Duodenal mucosa (tissue), 2 donors: ENCODE results near the gene IKZF1.

Experiments used
- H3K27ac ChIP-seq: one replicate; pipeline ENCODE4 v1.7.0; 2013; ENCODE audit warnings: low read depth, low read length
- H3K27me3 ChIP-seq, 2 donors: one replicate each; pipeline ENCODE4 v1.7.0; 2013; ENCODE audit warnings: low read length in 2 of 2, control low read depth in 1 of 2; ENCODE audit not compliant: insufficient read depth in 2 of 2, control insufficient read depth in 1 of 2
- H3K36me3 ChIP-seq, 2 donors: one replicate each; pipeline ENCODE4 v1.7.0; 2013; ENCODE audit warnings: low read length in 2 of 2, control low read depth in 1 of 2; ENCODE audit not compliant: insufficient read depth in 2 of 2, control insufficient read depth in 1 of 2
- H3K4me1 ChIP-seq, 2 donors: one replicate each; pipeline ENCODE4 v1.7.0; 2013; ENCODE audit warnings: low read length in 2 of 2, control low read depth in 1 of 2; ENCODE audit not compliant: insufficient read depth in 2 of 2, control insufficient read depth in 1 of 2
- H3K4me3 ChIP-seq, 2 donors: one replicate each; pipeline ENCODE4 v1.7.0; 2013; ENCODE audit warnings: low read length in 2 of 2, low read depth in 1 of 2
- H3K9ac ChIP-seq, 2 donors: one replicate each; pipeline ENCODE4 v1.7.0; 2013; ENCODE audit warnings: low read length in 2 of 2, low read depth in 1 of 2
- H3K9me3 ChIP-seq, 2 donors: one replicate each; pipeline ENCODE4 v1.7.0; 2013; ENCODE audit warnings: low read length in 2 of 2, control low read depth in 1 of 2; ENCODE audit not compliant: control insufficient read depth in 1 of 2

Gene IKZF1

DNA sequence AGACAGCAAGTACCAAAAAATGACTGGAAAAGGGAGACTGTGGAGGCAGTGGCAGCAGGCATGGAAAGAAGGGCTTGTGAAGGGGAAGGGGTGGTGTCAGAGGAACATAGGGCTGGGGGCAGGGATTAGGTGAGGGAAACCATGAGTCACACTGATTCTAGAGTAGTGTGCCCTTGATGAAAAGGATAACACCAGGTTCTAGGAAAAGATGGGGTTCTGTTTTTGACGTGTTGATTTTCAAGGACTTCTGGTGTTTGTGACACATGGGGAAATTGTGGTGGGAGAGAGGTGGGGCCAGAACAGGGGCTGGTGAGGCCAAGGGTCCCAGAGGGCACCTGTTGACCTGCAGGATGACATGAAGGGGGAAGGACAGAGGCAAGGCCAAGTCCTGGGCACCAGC is 88.6 kb downstream of the IKZF1 start:
- Histone ChIP-seq H3K27me3 (no peaks in the 10 kb centered on the region), H3K27ac (no peak overlapping the region), H3K4me3 (no peak overlapping the region), H3K9me3 (no peaks in the 10 kb centered on the region), H3K36me3 (peaks cover 0 to 19% of the 10 kb centered on the region in 2 donors), H3K4me1 (peaks cover 0 to 6% of the 10 kb centered on the region in 2 donors), H3K9ac (no peak overlapping the region)

DNA sequence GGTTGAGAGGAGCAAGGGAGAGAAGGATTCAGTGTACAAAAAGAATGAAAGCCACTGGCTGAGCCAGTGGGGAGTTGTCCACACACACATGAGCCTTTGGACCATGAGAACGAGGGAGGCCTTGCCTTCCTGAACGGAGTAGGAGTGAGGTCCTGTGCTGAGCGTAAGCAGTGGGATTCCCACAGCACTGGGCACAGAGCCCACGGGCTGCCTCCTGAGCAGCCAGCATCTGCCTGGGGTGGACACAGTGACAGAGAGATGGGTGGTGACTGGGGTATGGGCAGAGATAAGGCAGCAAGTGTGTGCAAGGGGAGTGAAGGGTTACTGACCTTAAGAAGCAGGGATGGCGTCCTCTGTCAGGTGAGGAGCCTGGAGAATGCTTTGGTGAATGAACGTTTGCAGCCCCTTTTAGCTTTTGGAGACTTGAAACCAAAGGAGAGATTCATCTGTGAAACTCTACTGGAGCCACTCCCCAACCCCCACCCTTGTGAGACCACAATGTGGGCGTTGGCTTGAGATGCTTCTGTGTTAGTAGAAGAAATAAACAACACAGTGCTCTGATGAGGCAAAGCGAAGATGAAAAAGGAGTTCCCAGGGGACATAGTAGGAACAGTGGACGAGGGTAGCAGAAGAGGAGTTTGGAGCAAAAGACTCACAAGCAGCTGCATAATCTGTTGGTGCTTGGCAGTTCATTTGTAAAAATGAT is 89.2 kb downstream of the IKZF1 start:
- peaks cover 0 to 6% of the 10 kb centered on the region in 2 donors for H3K4me1 ChIP-seq
- peaks cover 0 to 16% of the 10 kb centered on the region in 2 donors for H3K36me3 ChIP-seq
- H3K9me3 ChIP-seq, result no peaks in the 10 kb centered on the region
- no peak overlapping the region for H3K9ac ChIP-seq
- no peak overlapping the region for H3K27ac ChIP-seq
- no peak overlapping the region for H3K4me3 ChIP-seq
- no peaks in the 10 kb centered on the region for H3K27me3 ChIP-seq

DNA sequence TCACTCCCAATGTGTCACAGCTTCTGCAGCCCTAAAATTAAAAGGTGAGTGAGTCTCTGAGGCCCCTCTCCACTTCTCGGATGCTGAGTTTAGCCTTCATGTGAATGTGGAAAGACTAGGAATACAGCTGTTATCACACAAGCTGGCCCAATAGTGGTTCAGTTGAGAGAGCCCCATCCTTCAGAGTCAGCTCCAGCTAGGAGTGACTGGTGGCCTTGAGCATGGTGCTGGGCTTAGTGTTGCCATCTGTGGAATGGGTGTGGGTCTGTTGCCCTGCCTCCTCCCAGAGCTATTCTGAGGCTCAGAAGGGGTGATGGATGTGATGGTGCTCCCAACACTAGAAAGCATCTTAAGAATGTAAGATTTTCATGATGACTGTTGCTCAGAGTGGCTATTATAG is 89.8 kb downstream of the IKZF1 start:
- Histone ChIP-seq H3K27me3 (no peaks in the 10 kb centered on the region), H3K9ac (no peak overlapping the region), H3K9me3 (no peaks in the 10 kb centered on the region), H3K27ac (no peak overlapping the region), H3K4me1 (peaks cover 0 to 6% of the 10 kb centered on the region in 2 donors), H3K4me3 (no peak overlapping the region), H3K36me3 (peaks cover 0 to 11% of the 10 kb centered on the region in 2 donors)

DNA sequence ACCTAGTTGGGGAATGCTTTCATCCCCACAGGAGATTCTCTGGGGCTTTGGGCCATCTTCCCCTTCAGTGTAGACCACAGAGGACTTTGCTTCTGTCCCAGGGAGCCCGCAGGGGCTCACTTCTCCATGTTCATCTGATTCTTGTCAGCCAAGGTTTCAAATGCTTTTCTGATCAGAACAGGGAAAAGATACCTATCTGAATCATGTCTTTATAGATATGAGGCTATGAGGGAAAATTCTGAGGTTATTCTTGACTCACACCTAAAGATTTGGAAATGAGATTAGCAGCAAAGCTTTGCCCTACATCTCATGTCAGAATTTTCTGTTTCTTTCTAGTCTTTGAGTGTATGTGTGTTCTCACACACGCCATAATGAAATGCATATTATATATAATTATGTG is 92.3 kb downstream of the IKZF1 start:
- H3K36me3 ChIP-seq, result peaks cover 0 to 18% of the 10 kb centered on the region in 2 donors
- H3K27me3 ChIP-seq, result no peaks in the 10 kb centered on the region
- no peak overlapping the region for H3K4me3 ChIP-seq
- peaks cover 0 to 6% of the 10 kb centered on the region in 2 donors for H3K4me1 ChIP-seq
- no peak overlapping the region for H3K27ac ChIP-seq
- H3K9ac ChIP-seq, result no peak overlapping the region
- no peaks in the 10 kb centered on the region for H3K9me3 ChIP-seq

DNA sequence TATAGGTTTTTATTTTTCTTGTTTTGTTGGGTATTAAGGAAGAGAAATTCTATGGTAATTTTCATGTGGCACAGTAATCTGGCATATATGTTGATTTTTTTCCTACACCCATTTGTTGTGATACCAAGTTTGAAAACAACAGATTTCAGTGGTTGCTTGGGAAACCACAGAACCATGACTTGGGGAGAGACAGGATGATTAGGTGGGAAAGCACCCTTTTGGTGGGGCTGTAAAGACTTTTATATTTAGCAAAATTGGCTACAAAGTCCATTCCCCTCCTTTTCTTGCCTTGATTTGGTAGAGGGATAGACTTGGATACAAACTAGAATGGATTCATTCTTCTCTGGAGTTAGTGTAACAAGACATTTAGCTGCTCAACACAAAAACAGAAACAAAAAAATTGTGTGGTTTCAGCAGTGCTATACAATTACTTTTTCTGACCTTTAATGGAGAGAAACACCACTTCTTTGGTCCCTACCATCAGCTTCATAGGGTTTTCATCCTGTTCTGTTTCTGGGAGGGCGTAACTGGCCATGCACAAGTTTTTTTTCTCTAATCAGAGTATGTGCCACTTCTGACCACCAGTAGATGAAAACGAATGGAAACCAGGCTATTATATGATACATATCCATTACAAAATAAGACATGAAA is 92.9 kb downstream of the IKZF1 start:
- H3K36me3 ChIP-seq, result peaks cover 0 to 16% of the 10 kb centered on the region in 2 donors
- H3K9ac ChIP-seq, result no peak overlapping the region
- H3K4me1 ChIP-seq, result peaks cover 0 to 6% of the 10 kb centered on the region in 2 donors
- no peaks in the 10 kb centered on the region for H3K27me3 ChIP-seq
- no peak overlapping the region for H3K27ac ChIP-seq
- H3K9me3 ChIP-seq, result no peaks in the 10 kb centered on the region
- no peak overlapping the region for H3K4me3 ChIP-seq

DNA sequence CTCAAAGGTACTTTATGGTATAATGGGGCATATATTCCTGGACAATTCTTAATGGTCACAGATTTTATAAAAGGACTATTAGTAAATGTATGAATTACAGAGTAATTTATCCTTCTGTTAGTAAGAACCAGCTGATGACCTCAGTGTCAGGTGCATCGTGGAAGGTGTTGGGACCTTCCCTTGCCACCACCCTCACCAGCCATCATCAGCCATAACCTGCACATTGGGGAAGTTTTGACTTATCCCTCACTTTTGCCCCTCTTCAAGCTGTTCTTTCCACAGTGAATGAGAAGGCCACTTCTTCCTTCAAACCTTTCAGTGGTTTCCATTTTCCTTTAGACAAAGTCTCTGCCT is 93.4 kb downstream of the IKZF1 start:
- H3K9ac ChIP-seq, result no peak overlapping the region
- no peaks in the 10 kb centered on the region for H3K9me3 ChIP-seq
- H3K4me1 ChIP-seq, result peaks cover 0 to 6% of the 10 kb centered on the region in 2 donors
- H3K36me3 ChIP-seq, result peaks cover 0 to 12% of the 10 kb centered on the region in 2 donors
- no peak overlapping the region for H3K27ac ChIP-seq
- H3K4me3 ChIP-seq, result no peak overlapping the region
- no peaks in the 10 kb centered on the region for H3K27me3 ChIP-seq

DNA sequence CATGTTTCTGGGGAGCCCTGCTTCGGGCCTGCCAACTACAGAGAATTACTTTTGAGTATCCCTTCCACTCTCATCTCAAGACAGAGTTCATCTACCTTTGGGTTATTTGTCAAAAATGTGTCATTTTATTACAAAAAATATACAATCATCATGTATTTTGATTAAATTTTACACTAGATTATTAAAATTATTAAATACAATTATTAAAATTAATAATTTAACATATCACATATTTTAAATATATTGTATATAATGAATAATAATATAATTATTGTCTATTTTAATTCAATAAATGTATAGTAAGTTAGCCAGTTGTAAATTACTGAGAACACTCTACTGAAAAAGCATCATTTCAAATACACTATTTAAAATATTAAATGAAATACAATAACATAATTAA is 94.7 kb downstream of the IKZF1 start:
- no peak overlapping the region for H3K9ac ChIP-seq
- H3K27ac ChIP-seq, result no peak overlapping the region
- H3K4me1 ChIP-seq, result no peaks in the 10 kb centered on the region
- peaks cover 0 to 12% of the 10 kb centered on the region in 2 donors for H3K36me3 ChIP-seq
- H3K4me3 ChIP-seq, result no peak overlapping the region
- no peaks in the 10 kb centered on the region for H3K9me3 ChIP-seq
- peaks cover 0 to 2% of the 10 kb centered on the region in 2 donors for H3K27me3 ChIP-seq

DNA sequence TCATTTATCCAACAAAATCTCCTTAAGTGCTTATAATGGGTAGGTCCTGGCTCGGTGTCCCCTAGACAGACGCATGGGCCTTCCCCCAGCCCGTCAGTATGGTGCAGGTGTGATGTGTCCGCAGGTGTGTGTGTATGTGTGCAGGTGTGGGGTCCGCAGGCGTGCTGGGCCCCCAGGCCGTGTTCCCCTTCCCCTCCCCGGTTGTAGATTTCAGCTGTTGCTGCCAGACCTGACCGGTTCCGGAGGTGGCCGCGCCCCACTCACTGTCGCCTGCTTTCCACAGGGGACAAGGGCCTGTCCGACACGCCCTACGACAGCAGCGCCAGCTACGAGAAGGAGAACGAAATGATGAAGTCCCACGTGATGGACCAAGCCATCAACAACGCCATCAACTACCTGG is 95.1 kb downstream of the IKZF1 start:
- Histone ChIP-seq H3K9me3 (no peaks in the 10 kb centered on the region), H3K9ac (no peak overlapping the region), H3K4me3 (no peak overlapping the region), H3K4me1 (no peaks in the 10 kb centered on the region), H3K27ac (no peak overlapping the region), H3K36me3 (peaks cover 0 to 12% of the 10 kb centered on the region in 2 donors), H3K27me3 (peaks cover 0 to 3% of the 10 kb centered on the region in 2 donors)

DNA sequence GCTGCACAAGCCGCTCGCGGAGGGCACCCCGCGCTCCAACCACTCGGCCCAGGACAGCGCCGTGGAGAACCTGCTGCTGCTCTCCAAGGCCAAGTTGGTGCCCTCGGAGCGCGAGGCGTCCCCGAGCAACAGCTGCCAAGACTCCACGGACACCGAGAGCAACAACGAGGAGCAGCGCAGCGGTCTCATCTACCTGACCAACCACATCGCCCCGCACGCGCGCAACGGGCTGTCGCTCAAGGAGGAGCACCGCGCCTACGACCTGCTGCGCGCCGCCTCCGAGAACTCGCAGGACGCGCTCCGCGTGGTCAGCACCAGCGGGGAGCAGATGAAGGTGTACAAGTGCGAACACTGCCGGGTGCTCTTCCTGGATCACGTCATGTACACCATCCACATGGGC is 95.6 kb downstream of the IKZF1 start:
- Histone ChIP-seq H3K27ac (no peak overlapping the region), H3K9me3 (no peaks in the 10 kb centered on the region), H3K27me3 (peaks cover 0 to 3% of the 10 kb centered on the region in 2 donors), H3K9ac (no peak overlapping the region), H3K4me1 (no peaks in the 10 kb centered on the region), H3K36me3 (peaks cover 0 to 12% of the 10 kb centered on the region in 2 donors), H3K4me3 (no peak overlapping the region)

DNA sequence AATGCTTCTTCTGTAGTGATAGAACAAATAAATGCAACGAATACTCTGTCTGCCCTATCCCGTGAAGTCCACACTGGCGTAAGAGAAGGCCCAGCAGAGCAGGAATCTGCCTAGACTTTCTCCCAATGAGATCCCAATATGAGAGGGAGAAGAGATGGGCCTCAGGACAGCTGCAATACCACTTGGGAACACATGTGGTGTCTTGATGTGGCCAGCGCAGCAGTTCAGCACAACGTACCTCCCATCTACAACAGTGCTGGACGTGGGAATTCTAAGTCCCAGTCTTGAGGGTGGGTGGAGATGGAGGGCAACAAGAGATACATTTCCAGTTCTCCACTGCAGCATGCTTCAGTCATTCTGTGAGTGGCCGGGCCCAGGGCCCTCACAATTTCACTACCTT is 99.9 kb downstream of the IKZF1 start:
- H3K9me3 ChIP-seq, result no peaks in the 10 kb centered on the region
- H3K27ac ChIP-seq, result no peak overlapping the region
- peaks cover 0 to 3% of the 10 kb centered on the region in 2 donors for H3K27me3 ChIP-seq
- no peak overlapping the region for H3K4me3 ChIP-seq
- no peak overlapping the region for H3K9ac ChIP-seq
- peaks cover 0 to 12% of the 10 kb centered on the region in 2 donors for H3K36me3 ChIP-seq
- no peaks in the 10 kb centered on the region for H3K4me1 ChIP-seq
